ENCODE data around the gene TBCC.
"Not testable (repeated sequence)": the region's sequence is repeated elsewhere in the genome, so short reads cannot be mapped to it uniquely, and the experiment has no call there.

The TBCC gene

DNA sequence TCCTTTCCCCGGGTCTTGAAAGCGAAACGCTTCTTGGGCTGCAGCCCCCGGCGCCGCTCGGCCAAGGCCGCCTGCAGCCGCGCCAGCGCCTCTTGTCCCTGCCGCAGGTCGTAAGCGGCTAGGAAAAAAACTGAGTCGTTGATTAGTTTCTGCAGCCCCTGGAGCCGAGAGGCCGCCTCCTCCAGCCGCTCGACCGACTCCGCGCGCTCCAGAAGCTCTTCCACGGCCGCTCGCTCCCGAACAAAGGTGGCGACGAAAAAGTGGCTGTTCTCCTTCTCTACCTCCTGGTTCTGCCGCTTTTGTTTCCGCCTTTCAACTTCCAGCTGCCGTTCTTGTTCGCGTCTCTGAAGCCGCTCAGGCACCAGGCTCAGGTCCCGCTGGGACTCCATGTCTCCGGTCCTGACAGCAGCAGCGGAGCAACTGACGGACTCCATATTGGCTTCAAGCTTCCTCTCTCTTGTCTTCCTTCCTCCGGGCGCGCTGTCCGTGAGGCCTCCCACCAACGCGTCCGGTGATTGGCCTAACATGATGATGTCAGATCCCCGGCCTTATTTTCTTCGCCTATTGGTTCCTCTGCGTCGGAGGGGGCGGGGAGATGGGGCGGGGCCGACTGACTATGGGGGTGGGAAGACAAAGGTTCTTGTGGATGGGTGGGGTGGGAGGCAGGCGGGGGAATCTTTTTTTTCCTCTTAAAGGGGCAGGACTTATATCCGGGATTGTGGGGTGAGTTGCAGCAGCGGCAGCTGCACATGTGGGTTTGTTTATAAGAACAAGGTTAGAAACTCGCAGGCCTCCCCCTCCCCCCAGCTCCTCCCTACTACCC is at the start of gene TBCC:
Gene TBCC (minus strand): TSS at position 464 of the 823 bp plus-strand sequence. CDS start 30 bp downstream, at position 434.
- DNase-seq, result peak; percentile 95

- no peak for DNase-seq
Measured at GRCh38 chr6:42795651-42796050, 49.7 kb upstream of the TBCC start.

DNA sequence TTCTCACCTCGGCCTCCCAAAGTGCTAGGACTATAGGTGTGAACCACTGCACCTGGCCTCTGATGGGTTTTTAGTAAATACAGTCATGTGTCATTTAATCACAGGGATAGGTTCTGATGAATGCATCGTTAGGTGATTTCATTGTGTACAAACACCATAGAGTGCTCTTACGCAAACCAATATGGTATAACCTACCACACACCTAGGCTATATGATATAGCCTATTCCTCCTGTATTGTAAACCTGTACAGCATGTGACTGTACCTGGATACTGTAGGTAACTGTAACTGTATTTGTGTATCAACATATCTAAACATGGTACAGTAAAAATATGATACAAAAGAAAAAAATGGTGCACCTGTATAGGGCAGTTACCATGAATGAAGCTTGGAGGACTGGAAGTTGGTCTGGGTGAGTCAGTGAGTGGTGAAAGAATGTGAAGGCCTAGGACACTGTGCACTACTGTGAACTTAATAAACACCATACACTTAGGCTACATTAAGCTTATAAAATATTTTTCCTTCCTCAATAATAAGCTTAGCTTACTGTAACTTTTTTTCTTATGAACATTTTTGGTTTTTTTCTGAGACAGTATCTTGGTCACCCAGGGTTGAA is 45.9 kb upstream of the TBCC start:
- no peak for DNase-seq

- no peak for DNase-seq
Measured at GRCh38 chr6:42790549-42791181, 44.8 kb upstream of the TBCC start.

GRCh38 chr6:42788671-42789070 is 42.8 kb upstream of the TBCC start:
- DNase-seq, result no peak

DNA sequence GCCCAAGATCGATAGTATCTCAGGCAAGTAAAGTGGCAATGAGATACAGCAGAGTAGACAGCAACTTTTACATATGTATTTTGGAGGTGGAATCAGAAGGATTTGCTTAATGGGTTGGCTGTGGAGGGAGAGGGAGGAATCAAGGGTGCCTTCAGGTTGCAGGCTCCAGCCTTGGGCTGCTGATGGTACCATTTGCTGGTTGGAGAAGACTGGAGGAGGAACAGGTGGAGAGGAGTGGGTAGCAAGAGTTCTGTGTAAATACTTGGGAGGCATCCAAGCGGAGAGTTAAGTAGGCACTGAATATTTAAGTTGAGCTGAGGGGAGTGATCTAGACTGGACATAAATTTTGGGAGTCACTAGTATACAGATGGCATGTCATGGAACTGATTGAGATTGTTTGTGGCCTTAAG is 41.2 kb upstream of the TBCC start:
- no peak for DNase-seq

GRCh38 chr6:42786525-42786985 is 40.7 kb upstream of the TBCC start:
- no peak for DNase-seq

GRCh38 chr6:42784717-42785498 is 39.0 kb upstream of the TBCC start:
- no peak for DNase-seq

DNA sequence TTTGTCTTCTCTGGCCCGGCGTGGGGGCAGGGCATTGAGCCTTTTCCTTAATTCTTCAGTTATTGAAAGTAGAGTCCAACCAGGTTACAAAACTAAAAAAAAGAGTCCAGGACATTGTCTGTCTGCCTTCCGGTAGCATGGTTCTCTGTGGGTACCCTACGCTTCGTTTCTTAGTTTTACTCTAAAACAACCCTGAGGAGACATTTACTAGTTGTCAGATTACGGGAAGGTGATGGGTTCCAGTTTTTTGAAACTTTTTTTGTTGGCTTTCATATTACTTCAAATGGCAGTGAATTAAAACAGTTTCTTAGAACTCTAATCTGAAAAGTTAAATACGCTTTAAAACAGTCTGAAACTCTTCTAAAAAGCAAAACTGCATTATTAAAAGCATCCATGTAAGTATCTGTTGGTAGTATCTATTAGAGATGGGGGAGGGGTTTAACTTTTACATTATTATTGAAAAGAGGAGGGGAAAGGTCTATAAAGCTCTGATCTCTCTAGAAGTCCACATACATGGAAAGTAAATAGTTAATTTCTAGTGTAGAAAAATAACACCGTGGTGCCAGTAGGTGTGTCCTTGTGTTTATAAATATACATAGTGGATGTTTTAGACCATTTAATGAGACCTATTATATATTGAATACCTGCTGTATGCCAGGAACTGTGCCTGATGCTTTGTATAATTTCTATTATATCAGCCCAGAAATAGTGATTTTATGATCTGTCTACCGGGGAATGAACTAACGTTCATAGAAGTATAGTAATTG is 38.2 kb upstream of the TBCC start:
- DNase-seq, result no peak

- DNase-seq, result no peak
Measured at GRCh38 chr6:42783177-42783875, 37.4 kb upstream of the TBCC start.

- DNase-seq, result peak; percentile 72
Measured at GRCh38 chr6:42782689-42783176, 36.8 kb upstream of the TBCC start.

- peak; percentile 65 for DNase-seq
Measured at GRCh38 chr6:42781796-42782688, 36.1 kb upstream of the TBCC start, which contains the start of gene BICRAL. BICRAL (plus strand) TSS chr6:42782052; CDS start chr6:42822023, 39,971 bp downstream.

DNA sequence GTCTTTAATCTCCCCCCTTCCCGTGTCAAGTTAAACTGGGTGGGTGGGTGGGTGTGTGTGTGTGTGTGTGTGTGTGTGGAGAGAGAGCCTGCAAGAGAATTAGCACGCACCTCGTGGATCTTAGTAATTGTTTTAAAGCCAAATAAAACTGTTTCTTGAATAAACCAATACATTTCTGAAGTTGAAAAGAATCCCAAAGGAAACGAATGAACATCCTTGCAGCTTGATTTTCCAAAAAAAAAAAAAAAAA is 35.6 kb upstream of the TBCC start:
- no peak for DNase-seq

- no peak for DNase-seq
Measured at GRCh38 chr6:42779521-42779920, 33.6 kb upstream of the TBCC start.

DNA sequence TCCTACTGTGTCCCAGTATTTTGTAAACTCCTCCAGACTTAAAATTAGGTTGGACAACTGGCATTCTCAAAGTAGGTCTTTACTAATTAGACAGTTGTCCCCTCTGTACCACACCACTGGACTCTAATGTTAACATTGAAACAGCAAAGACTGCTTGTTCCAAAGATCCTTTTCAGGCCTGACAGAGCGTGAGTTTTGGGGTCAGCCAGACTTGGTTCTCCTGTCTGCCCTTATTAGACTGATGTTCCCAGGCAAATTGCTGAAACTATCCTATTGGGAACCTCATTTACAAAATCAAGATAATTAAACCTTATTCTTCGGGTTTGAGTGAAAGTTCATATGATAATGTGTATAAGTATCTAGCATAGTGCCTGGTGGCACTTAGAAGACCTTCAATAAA is 32.2 kb upstream of the TBCC start:
- DNase-seq, result no peak

DNA sequence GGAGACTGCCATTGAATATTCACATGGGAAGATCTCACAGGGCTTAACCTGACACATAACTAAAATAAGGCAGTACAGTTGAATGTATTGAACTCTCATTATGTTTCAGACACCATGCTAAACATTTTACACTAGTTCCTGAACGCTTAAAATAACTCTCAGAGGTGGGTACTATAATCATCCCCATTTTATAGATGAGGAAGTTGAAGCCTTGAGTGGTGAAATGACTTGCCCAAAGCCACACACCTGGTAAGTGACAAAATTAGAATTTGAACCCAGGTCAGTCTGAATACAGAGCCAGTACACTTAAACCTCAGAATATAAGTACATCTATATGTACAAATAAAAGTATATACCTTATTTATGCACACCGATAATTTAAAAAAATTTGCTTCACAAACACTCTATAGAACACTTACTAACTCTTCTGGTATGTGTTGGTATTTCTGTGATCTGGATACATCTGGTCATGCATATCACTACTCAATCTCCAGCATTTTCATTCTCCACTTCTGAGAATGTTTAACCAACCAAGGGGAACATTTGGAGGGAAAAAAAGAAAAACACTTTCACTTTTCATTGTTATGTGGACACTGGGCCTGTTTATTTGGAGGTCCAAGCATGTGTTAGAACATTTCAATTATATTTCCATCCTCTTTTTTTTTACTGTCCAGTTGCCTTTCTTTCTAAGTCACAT is 31.4 kb upstream of the TBCC start:
- no peak for DNase-seq

- DNase-seq, result not testable (repeated sequence)
Measured at GRCh38 chr6:42774821-42775487, 29.1 kb upstream of the TBCC start.

DNA sequence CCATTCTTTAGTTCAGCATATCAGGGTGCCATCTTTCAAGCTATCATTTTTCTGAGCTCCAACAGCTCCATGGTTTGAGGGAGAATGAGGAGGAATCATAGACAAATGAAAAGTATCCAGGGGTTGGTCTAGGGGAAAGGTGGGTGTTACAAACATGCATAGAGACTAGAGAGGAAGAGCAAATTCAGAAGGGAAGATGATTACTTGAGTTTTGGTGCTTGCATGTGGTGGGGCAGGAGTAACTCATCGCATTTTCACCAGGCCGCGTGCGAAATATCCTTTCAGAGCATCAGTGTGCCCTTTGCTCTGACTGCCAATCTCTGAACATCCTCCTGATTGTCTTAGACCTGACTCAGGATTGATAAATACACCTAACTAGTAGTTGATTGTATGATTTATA is 28.3 kb upstream of the TBCC start:
- DNase-seq, result no peak

GRCh38 chr6:42771741-42772100 is 25.8 kb upstream of the TBCC start:
- no peak for DNase-seq
